BJ (cell line): Measurements from ENCODE around the gene DCAF15. TPM values are rescaled to one million over a fixed set of nuclear protein-coding genes. Genes with fewer than 3 reads are reported as not detected.

ENCODE experiments used
- CTCF ChIA-PET: fragments of 350-600 bp; formaldehyde crosslinking; extraction: SDS; loops from one replicate; lab custom pipeline; 2021; ENCODE audit warnings: antibody characterized with exemption, inconsistent platforms; lab: Yijun Ruan, JAX
- POLR2A ChIA-PET: fragments of 300-600 bp; sonication (Branson Sonifier 250); formaldehyde crosslinking; extraction: SDS; loops from one replicate; lab custom pipeline; 2021; ENCODE audit warnings: antibody characterized with exemption; lab: Charles Lee
- DNase-seq: peaks from one replicate; pipeline ENCODE4 v3.0.0-alpha.2; 2011; ENCODE audit warnings: low read depth
- H3K27me3 ChIP-seq: 2 replicates; pipeline ENCODE4 v1.6.0; 2011; ENCODE audit warnings: low read length; ENCODE audit not compliant: control insufficient read depth, insufficient read depth
- H3K36me3 ChIP-seq: 2 replicates; pipeline ENCODE4 v1.5.1; 2011; ENCODE audit warnings: low read length; ENCODE audit not compliant: control insufficient read depth, insufficient read depth
- H3K4me3 ChIP-seq: 2 replicates; pipeline ENCODE4 v1.5.1; 2011; ENCODE audit warnings: low read depth, mild to moderate bottlenecking, control low read depth, low read length
- polyA plus RNA-seq: library from polyadenylated mRNA; depleted of rRNA; stranded (reverse); fragments of >200 nt; gene quantifications from 2 replicates; pipeline ENCODE4 v1.2.3, GENCODE V29; 2011
- TF ChIP-seq, protein P1 (sequence below): IDR thresholded peaks from 2 replicates; pipeline ENCODE4 v1.5.1; 2011; ENCODE audit warnings: low read depth, mild to moderate bottlenecking, control low read depth, inconsistent platforms, low read length, moderate library complexity; ENCODE audit not compliant: insufficient read depth

DCAF15 gene
- polyA plus RNA-seq, 1 experiment = 20.0 TPM

DNA sequence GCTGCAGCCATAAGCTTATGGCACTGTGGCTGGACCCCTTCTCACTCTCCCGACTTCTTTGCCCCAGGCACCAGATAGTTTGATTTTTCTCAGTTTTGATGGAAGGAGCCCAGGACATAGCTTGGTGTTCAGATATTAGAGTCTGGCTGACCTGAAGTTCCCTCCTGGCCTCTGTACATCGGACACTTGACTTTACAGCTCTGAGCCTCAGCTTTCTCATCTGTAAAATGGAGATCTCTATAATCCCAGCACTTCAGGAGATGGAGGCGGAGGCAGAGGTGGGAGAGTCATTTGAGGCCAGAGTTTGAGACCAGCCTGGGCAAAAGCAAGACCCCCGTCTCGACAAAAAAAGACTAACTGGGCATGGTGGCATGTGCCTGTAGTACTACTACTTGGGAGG lies 45.4 kb upstream of the DCAF15 start:
- Histone ChIP-seq H3K27me3 (no peaks in the 10 kb centered on the region), H3K36me3 (peaks cover 2% of the 10 kb centered on the region; the same call in 1 of the 2 replicates), H3K4me3 (peak overlapping the region; percentile 99)
- POLR2A ChIA-PET = no interaction called here
- TF ChIP-seq, protein P1, sequence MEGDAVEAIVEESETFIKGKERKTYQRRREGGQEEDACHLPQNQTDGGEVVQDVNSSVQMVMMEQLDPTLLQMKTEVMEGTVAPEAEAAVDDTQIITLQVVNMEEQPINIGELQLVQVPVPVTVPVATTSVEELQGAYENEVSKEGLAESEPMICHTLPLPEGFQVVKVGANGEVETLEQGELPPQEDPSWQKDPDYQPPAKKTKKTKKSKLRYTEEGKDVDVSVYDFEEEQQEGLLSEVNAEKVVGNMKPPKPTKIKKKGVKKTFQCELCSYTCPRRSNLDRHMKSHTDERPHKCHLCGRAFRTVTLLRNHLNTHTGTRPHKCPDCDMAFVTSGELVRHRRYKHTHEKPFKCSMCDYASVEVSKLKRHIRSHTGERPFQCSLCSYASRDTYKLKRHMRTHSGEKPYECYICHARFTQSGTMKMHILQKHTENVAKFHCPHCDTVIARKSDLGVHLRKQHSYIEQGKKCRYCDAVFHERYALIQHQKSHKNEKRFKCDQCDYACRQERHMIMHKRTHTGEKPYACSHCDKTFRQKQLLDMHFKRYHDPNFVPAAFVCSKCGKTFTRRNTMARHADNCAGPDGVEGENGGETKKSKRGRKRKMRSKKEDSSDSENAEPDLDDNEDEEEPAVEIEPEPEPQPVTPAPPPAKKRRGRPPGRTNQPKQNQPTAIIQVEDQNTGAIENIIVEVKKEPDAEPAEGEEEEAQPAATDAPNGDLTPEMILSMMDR = no peak
- DNase-seq = no peak
- CTCF ChIA-PET = interaction anchor here (1.1 kb wide), 1 partner anchor 166 kb away, joined by 4 read pairs; the partner anchor contains the start of gene MISP3

DNA sequence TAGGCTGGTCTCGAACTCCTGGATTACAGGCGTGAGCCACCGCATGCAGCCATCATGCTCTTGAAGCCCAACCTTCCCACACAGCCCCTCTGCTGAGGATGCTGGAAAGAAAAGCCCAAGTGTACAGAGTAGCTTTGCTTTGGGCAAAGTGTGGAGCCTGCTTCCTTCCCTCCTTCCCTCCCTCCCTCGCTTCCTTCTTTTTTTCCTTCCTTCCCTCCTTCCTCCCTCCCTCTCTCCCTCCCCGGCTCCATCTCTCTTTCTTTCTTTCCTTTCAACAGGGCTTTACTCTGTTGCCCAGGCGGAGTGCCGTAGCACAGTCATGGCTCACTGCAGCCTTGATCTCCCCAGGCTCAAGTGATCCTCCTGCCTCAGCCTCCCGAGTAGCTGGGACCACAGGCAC lies 43.6 kb upstream of the DCAF15 start:
- ChIA-PET CTCF (no interaction called here), POLR2A (no interaction called here)
- no peaks in the 10 kb centered on the region for H3K27me3 ChIP-seq
- DNase-seq = no peak
- peaks cover 11% of the 10 kb centered on the region for H3K36me3 ChIP-seq
- H3K4me3 ChIP-seq = no peak overlapping the region
- TF ChIP-seq, protein P1 = no peak

DNA sequence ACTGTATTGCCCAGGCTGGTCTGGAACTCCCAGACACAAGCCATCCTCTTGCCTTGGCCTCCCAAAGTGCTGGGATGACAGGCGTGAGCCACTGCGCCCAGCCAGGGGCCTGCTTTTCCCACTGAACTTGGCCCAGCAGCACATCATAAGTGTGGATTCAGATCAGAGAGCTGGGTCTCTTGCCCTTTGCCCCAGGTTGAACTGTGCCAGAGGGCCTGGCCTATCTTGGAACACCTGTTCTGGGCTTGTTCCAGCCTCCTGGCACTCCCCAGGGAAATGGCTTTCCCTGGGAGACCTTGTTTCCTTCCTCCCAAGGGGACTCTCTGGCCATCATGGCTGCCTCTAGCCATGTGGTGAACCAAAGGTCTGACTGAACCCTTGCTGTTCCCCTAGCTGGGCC lies 42.9 kb upstream of the DCAF15 start:
- TF ChIP-seq, protein P1 = no peak
- Histone ChIP-seq H3K36me3 (peaks cover 11% of the 10 kb centered on the region), H3K27me3 (no peaks in the 10 kb centered on the region), H3K4me3 (no peak overlapping the region)
- POLR2A ChIA-PET = no interaction called here
- CTCF ChIA-PET = interaction anchor here (0.6 to 1.3 kb wide), 2 partner anchors 64 to 150 kb away, joined by 3 read pairs; no protein-coding TSS in a partner anchor
- no peak for DNase-seq

DNA sequence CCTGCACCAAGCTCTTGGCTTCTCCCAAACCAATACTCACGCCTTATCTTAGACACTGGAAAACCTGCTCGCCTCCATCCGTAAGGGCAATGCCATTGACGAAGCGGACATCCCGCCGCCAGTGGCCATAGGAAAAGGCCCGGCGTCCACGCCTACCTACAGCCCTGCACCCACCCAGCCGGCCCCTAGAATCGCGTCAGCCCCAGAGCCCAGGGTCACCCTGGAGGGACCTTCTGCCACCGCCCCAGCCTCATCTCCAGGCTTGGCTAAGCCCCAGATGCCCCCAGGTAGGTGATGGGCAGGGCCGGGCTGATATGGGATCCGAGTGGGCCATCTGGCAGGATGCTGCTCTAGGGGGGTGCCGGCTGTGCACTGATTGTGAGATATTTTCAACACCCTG lies 39.0 kb upstream of the DCAF15 start:
- Histone ChIP-seq H3K27me3 (no peaks in the 10 kb centered on the region), H3K4me3 (no peak overlapping the region), H3K36me3 (peaks cover 17% of the 10 kb centered on the region)
- ChIA-PET CTCF (no interaction called here), POLR2A (no interaction called here)
- TF ChIP-seq, protein P1 = no peak
- DNase-seq = no peak

DNA sequence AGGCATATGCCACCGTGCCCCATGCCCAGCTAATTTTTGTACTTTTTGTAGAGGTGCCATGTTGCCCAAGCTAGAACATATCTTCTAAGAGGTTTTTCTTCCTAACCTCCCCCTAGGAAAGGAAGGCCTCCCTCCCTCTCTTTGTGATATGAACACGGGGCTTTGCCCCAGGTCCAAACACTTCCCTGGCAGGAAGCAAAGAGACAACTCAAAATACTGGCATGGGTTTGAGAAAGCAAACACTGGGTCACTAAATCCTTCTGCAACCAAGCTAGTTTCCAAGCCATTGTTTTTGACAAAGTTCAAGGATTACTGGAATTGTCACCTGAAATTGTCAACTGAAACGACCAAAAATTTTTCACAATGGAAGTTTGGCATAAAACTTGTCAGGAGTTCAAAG lies 37.5 kb upstream of the DCAF15 start:
- no peak for DNase-seq
- TF ChIP-seq, protein P1 = no peak
- Histone ChIP-seq H3K36me3 (peaks cover 20% of the 10 kb centered on the region), H3K4me3 (no peak overlapping the region), H3K27me3 (no peaks in the 10 kb centered on the region)
- ChIA-PET CTCF (no interaction called here), POLR2A (no interaction called here)
